GM18867 (cell line): ENCODE data around the gene SPANXN1.
"Not testable (repeated sequence)": the region's sequence is repeated elsewhere in the genome, so short reads cannot be mapped to it uniquely, and the experiment has no call there.

Experiments
- ATAC-seq: cut with Tn5 transposase; IDR thresholded peaks from one replicate; pipeline ENCODE4 v1.9.1; 2021; ENCODE audit warnings: mild to moderate bottlenecking, moderate library complexity; ENCODE audit not compliant: unreplicated experiment

Gene SPANXN1

GRCh38 chrX:145247203-145247602 lies at the start of gene SPANXN1:
Gene SPANXN1 (plus strand): TSS chrX:145247503. CDS start chrX:145247587, 84 bp downstream.
- not testable (repeated sequence) for ATAC-seq

GRCh38 chrX:145199078-145199477 lies 48.2 kb upstream of the SPANXN1 start:
- ATAC-seq = no peak

- no peak for ATAC-seq
Observed at GRCh38 chrX:145213504-145213903, 33.8 kb upstream of the SPANXN1 start.

- no peak for ATAC-seq
Observed at GRCh38 chrX:145292218-145292617, 44.9 kb downstream of the SPANXN1 start.
